GM18499 (cell line): Measurements from ENCODE around the gene SPATA20.

Experiments used
- ATAC-seq: cut with Tn5 transposase; IDR thresholded peaks from one replicate; pipeline ENCODE4 v1.9.1; 2021; ENCODE audit warnings: moderate number of reproducible peaks; ENCODE audit not compliant: insufficient read depth, unreplicated experiment

SPATA20 gene

GRCh38 chr17:50547035-50547735, at the start of gene SPATA20:
Gene SPATA20 (plus strand): TSS chr17:50547174. CDS start chr17:50547209, 35 bp downstream.
- no peak for ATAC-seq

- ATAC-seq: no peak
These were observed 48.7 kb upstream of the SPATA20 start for GRCh38 chr17:50498021-50498874.

GRCh38 chr17:50499270-50499669, 47.7 kb upstream of the SPATA20 start:
- ATAC-seq: no peak

- ATAC-seq: no peak
These were observed 47.3 kb upstream of the SPATA20 start for GRCh38 chr17:50499721-50500120.

GRCh38 chr17:50501054-50501453, 45.9 kb upstream of the SPATA20 start:
- no peak for ATAC-seq

GRCh38 chr17:50502301-50502990, 44.5 kb upstream of the SPATA20 start:
- ATAC-seq: no peak

GRCh38 chr17:50505591-50506130, 41.3 kb upstream of the SPATA20 start:
- ATAC-seq: no peak

- ATAC-seq: no peak
These were observed 40.7 kb upstream of the SPATA20 start for GRCh38 chr17:50506298-50506697.

- ATAC-seq: no peak
These were observed 39.0 kb upstream of the SPATA20 start, which contains the start of gene MYCBPAP for GRCh38 chr17:50507871-50508572. Gene MYCBPAP (plus strand): TSS chr17:50508439. CDS start chr17:50508675, 236 bp downstream.

- ATAC-seq: no peak
These were observed 38.2 kb upstream of the SPATA20 start for GRCh38 chr17:50508573-50509460.

GRCh38 chr17:50511058-50511457, 35.9 kb upstream of the SPATA20 start:
- peak; percentile 63 for ATAC-seq

GRCh38 chr17:50513495-50513894, 33.5 kb upstream of the SPATA20 start:
- no peak for ATAC-seq

GRCh38 chr17:50514388-50514787, 32.6 kb upstream of the SPATA20 start:
- no peak for ATAC-seq

GRCh38 chr17:50514936-50515702, 31.9 kb upstream of the SPATA20 start:
- ATAC-seq: no peak

GRCh38 chr17:50517011-50517410, 30.0 kb upstream of the SPATA20 start:
- ATAC-seq: no peak

- no peak for ATAC-seq
These were observed 29.2 kb upstream of the SPATA20 start for GRCh38 chr17:50517504-50518383.

GRCh38 chr17:50518384-50519023, 28.5 kb upstream of the SPATA20 start:
- ATAC-seq: no peak
